ENCODE results near the gene TSPYL6. TPM values are rescaled to one million over a fixed set of nuclear protein-coding genes. Genes with fewer than 3 reads are reported as not detected.

Gene TSPYL6
- total and polyA plus RNA-seq, 2 of the 4 experiments (the other 2 are of a cell fraction), result not detected

DNA sequence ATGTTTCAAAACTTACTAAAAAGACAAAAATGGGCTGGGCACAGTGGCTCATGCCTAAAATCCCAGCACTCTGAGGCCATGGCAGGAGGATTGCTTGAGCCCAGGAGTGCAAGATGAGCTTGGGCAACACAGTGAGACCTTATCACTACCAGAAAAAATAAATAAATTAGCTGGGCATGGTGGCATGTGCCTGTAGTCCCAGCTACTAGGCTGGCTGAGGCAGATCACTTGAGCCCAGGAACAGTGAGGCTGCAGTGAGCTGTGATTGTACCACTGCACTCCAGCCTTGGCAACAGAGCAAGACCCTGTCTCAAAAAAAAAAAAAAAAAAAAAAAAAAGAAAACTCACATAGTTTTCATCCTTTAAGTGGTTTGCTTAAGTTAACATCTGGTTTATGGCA, 6.4 kb downstream of the TSPYL6 start:
- no peak overlapping the region for H3K4me2 ChIP-seq (ENCODE audit: low read depth, low read length)
- H2AK5ac ChIP-seq (ENCODE audit: low read depth, low read length), result no peak overlapping the region
- dilution Hi-C loops (cut with HindIII; ENCODE audit: low sequenced_read_pairs, unreplicated experiment), result no loop called here
- H2BK15ac ChIP-seq (ENCODE audit: low read depth, low read length), result no peak overlapping the region
- H2AFZ ChIP-seq (replicated peaks; ENCODE audit: low read length, poor library complexity), result no peak overlapping the region
- H2BK20ac ChIP-seq (ENCODE audit: low read depth, low read length), result no peak overlapping the region
- in situ Hi-C loops (cut with MboI; ENCODE audit: low sequenced_read_pairs), result no loop called here
- no peak overlapping the region for H3K56ac ChIP-seq (ENCODE audit: extremely low read depth, insufficient read depth, low read length)
- no peak overlapping the region for H3K9ac ChIP-seq (ENCODE audit: low read depth, low read length)
- intact Hi-C loops (cut with micrococcal nuclease), result no loop called here
- no peaks in the 10 kb centered on the region for H4K20me1 ChIP-seq (ENCODE audit: insufficient read depth, low read length)
- no peak overlapping the region for H3K4me3 ChIP-seq (ENCODE audit: insufficient read depth, low read depth, low read length)
- H3K36me3 ChIP-seq (ENCODE audit: control insufficient read depth, insufficient read depth, low read length), result no peaks in the 10 kb centered on the region
- H3K4me1 ChIP-seq (ENCODE audit: control insufficient read depth, insufficient read depth, low read length), result no peaks in the 10 kb centered on the region
- ATAC-seq (ENCODE audit: low read depth), result no peak
- H4K5ac ChIP-seq (ENCODE audit: low read depth, low read length), result no peak overlapping the region
- H3K23ac ChIP-seq (ENCODE audit: low read depth, low read length), result no peak overlapping the region
- H3K27ac ChIP-seq (ENCODE audit: insufficient read depth, low read length), result no peak overlapping the region
- BruUV-seq (replicated peaks), result no TSS peak
- no peaks in the 10 kb centered on the region; the same call in 1 of the 2 replicates for H3K27me3 ChIP-seq (ENCODE audit: control insufficient read depth, insufficient read depth, low read length)
- H3K18ac ChIP-seq (ENCODE audit: low read depth, low read length), result no peak overlapping the region
- H3K79me1 ChIP-seq (ENCODE audit: low read depth in 1 of 2, low read length in 2 of 2), result no peaks in the 10 kb centered on the region
- no peak overlapping the region for H2AK9ac ChIP-seq (replicated peaks; ENCODE audit: low read depth, low read length, poor library complexity)
- no peaks in the 10 kb centered on the region for H3K9me3 ChIP-seq (ENCODE audit: control insufficient read depth, insufficient read depth, low read length)
- ChIA-PET CTCF (no interaction called here), POLR2A (ENCODE audit: unreplicated experiment) (no interaction called here)
- H3K14ac ChIP-seq (replicated peaks; ENCODE audit: low read depth, low read length), result no peak overlapping the region
- H4K8ac ChIP-seq (ENCODE audit: low read depth in 2 of 2, low read length in 2 of 2), result no peak overlapping the region
- no peaks in the 10 kb centered on the region for H3K9me1 ChIP-seq (ENCODE audit: insufficient read depth, low read length)
- DNase-seq, result no peak
- TF ChIP-seq NFE2L2 (IDR thresholded peaks at IDR 0.05; ENCODE audit: low read depth, low read length) (no peak), CTCF (conservative IDR thresholded peaks at IDR 0.05; ENCODE audit: low read depth, low read length) (no peak), RAD21 (IDR thresholded peaks at IDR 0.05; ENCODE audit: low read length) (no peak), CEBPB (IDR thresholded peaks at IDR 0.05; ENCODE audit: low read depth, low read length) (no peak), RFX5 (IDR thresholded peaks at IDR 0.05; ENCODE audit: low read depth, low read length) (no peak), MAFK (IDR thresholded peaks at IDR 0.05; ENCODE audit: low read depth, low read length) (no peak)
- no peak overlapping the region for H2BK120ac ChIP-seq (ENCODE audit: low read depth, low read length)
- H3K4ac ChIP-seq (ENCODE audit: low read depth, low read length), result no peak overlapping the region
- no peak overlapping the region for H4K91ac ChIP-seq (ENCODE audit: insufficient read depth, low read depth, low read length)
- no peak overlapping the region for H2BK5ac ChIP-seq (ENCODE audit: low read depth, low read length, poor library complexity, severe bottlenecking)

Data from IMR-90 (cell line).